Midbrain (tissue), 1 donor: Measurements from ENCODE around the gene SHROOM1.
A peak's percentile ranks its signal among the peaks of the same experiment; 100 is the strongest.
"Not testable (repeated sequence)": the region's sequence is repeated elsewhere in the genome, so short reads cannot be mapped to it uniquely, and the experiment has no call there.

Source experiments
- DNase-seq: peaks from one replicate; lab custom pipeline; 2025; lab: John Stamatoyannopoulos, UW

SHROOM1 gene

DNA sequence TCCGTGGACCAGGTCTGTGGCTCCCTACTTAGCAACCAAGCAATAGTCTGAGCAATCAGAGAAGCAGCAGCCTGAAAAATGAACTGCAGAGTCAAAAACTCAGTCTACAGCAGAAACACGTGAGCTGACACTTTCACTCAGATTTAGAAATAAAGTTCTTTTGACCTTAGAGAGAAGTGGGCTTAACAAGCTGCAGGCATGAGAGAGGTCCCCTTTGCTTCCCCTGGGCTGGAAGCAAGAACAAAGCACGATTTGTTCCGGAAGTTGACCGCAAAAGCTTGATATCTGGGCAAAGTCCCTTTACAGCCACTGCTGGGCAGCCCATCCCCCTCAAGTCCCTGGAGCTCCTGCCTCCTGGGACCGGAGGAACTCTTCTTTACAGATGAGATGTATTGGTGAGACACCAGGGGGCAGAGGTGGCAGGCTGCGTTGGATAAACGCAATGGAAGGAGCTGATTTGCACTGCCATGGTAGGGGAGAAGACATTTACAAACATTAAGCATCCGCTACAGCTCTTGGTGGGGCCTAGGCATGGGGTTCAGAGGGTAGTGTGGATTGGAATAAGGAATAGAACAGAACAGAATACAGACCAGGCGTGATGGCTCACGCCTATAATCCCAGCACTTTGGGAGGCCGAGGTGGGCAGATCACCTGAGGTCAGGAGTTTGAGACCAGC lies 23.1 kb downstream of the SHROOM1 start:
- peak; percentile 76 for DNase-seq

DNA sequence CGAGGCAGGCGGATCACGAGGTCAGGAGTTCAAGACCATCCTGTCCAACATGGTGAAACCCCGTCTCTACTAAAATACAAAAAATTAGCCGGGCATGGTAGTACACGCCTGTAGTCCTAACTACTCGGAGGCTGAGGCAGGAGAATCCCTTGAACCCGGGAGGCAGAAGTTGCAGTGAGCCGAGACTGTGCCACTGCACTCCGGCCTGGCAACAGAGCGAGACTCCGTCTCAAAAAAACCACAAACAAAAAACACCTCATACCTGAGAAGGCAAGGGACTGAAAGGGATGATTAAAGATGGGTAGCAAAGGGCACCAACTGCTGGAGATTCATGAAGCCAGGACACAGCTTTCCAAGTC lies 23.7 kb downstream of the SHROOM1 start:
- not testable (repeated sequence) for DNase-seq

DNA sequence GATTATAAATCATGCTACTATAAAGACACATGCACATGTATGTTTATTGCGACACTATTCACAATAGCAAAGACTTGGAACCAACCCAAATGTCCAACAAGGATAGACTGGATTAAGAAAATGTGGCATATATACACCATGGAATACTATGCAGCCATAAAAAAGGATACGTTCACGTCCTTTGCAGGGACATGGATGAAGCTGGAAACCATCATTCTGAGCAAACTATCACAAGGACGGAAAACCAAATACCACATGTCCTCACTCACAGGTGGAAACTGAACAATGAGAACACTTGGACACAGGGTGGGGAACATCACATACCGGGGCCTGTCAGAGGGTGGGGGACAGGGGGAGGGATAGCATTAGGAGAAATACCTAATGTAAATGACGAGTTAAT lies 24.6 kb downstream of the SHROOM1 start:
- not testable (repeated sequence) for DNase-seq

DNA sequence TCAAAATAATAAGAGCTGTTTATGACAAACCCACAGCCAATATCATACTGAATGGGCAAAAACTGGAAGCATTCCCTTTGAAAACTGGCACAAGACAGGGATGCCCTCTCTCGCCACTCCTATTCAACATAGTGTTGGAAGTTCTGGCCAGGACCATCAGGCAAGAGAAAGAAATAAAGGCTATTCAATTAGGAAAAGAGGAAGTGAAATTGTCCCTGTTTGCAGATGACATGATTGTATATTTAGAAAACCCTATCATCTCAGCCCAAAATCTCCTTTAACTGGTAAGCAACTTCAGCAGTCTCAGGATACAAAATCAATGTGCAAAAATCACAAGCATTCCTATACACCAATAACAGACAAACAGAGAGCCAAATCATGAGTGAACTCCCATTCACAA lies 26.2 kb downstream of the SHROOM1 start:
- not testable (repeated sequence) for DNase-seq

DNA sequence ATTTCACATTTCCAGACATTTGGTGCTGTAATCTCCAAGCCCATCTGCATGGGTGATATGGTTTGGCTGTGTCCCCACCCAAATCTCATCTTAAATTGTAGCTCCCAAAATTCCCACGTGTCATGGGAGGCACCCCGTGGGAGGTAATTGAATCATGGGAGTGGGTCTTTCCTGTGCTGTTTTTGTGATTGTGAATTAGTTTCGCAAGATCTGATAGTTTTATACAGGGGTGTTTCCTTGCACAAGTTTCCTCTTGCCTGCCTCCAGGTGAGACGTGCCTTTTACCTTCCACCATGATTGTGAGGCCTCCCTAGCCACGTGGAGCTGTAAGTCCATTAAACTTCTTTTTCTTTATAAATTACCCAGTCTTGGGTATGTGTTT lies 27.8 kb downstream of the SHROOM1 start:
- not testable (repeated sequence) for DNase-seq

DNA sequence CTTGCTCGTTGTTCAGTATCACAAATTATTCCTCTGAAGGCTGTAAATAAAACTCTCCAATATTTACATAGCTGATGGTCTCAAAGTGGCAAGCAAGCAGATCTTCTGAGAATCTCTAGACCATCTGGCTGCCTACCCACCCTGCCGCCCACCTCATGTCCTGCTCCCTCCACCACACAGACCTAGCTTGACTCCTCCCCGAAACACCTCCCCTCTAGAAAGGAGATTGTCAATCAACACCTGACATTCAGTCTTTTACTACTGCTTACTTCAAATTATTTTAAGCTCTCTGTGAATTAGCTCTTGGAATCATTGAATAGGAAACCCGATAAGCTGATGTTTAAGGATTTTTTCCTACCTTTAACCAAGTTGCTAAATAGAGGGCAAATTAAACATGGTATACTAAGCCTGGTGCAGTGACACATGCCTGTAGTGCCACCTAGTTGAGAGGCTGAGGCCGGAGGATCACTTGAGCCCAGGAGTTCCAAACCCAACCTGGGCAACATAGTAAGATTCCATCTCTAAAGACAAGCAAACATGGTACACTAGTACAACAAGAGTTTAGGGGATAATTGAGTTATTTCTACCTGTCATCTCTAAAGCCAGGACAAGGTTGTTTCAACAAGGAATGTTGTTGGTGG lies 28.3 kb downstream of the SHROOM1 start:
- DNase-seq, result no peak

DNA sequence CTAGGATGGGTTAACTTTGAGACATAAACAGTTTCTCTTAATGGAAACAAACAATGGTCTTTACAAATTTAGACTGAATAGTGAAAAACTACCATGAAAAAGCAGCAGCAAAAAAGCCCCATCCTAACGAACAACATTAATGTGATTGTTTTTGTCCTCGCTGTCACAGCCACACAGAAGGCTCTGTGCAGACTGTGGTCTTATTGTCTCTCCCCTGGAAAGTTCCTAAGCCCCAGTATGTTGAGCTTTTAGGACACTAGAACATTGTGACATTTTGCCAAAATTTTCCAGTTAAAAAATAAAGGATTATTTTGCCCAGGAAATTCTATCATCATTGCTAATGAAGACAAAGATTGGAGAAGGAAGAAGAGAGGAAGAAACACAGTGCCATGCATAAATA lies 29.9 kb downstream of the SHROOM1 start:
- peak; percentile 77 for DNase-seq

DNA sequence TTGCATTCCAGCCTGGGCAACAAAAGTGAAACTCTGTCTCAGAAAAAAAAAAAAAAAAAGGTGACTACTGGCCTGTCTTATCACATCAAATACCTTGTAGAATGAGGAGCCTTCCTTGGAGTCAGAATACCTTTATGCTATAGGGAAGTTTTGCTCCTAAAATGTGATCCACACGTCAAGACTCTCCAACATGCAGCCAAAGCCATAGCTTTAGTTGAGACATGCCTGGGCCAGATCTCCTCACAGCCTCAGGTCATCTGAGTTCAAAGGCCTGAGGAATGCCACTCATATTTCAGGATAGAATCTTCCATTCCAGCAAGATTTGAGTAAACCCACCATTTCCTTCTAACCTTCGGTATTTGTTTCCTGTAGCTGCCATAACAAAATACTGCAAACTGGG lies 31.1 kb downstream of the SHROOM1 start:
- DNase-seq, result no peak

DNA sequence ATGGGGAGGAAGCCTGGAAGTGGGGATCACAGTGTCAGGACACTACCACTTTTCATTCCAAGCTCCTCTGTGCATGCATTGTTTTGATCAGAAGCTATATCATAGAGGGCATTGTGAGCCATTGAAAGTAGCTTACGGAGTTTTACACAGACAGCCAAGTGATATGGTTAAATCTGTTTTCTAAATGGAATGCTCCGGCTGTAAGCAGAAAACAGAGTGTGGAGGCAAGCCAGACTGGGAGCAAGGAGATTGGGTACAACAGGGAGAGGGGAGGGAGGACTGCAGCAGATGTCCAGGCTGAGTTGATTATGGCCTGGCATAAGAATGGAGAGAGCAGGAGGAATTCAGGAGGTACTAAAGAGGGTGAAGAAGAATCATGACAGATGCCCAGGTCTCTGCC lies 32.8 kb downstream of the SHROOM1 start:
- DNase-seq, result peak; percentile 70

DNA sequence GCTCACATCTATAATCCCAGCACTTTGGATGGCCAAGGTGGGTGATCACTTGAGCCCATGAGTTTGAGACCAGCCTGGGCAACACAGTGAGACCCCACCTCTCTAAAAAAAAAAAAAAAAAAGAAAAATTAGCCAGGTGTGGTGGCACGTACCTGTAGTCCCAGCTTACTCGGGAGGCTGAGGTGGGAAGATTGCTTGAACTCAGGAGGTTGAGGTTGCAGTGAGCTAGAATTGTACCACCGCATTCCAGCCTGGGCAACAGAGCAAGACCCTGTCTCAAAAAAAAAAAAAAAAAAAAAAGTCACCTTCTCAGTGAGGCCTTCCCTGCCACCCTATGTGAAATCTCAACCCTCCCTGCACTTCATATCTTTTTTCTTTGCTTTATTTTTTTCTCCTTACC lies 39.4 kb downstream of the SHROOM1 start:
- DNase-seq, result no peak

DNA sequence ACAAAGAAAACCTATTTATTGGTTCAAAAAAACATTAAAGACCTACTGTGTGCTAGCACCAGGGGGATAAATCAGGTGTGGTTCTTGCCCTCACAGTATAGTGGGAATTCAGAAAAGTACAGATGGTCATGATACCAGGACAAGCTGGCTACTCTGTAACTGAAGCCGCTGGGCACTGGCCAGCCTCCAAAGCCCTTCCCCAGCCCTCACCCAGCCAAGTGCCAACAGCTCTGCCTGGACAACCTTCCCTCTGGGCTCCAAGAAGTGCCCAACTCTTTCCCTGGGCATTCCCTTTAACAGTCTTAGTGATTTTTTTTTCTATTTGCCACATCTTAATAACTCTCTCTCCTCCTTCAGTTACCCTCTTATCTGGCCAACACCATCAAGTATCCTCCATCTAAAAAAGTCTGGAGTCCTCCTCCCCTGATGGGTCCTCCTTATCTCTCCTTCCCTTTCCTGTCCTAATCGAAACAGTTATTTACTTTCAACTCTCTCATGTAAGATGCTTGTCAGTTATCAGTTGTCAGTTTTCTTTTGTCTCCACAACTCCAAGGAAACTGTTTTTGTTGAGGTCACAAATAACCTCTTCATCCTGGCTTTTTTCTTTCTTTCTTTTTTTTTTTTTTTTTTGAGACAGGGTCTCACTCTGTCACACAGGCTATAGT lies 40.1 kb downstream of the SHROOM1 start:
- peak; percentile 20 for DNase-seq

DNA sequence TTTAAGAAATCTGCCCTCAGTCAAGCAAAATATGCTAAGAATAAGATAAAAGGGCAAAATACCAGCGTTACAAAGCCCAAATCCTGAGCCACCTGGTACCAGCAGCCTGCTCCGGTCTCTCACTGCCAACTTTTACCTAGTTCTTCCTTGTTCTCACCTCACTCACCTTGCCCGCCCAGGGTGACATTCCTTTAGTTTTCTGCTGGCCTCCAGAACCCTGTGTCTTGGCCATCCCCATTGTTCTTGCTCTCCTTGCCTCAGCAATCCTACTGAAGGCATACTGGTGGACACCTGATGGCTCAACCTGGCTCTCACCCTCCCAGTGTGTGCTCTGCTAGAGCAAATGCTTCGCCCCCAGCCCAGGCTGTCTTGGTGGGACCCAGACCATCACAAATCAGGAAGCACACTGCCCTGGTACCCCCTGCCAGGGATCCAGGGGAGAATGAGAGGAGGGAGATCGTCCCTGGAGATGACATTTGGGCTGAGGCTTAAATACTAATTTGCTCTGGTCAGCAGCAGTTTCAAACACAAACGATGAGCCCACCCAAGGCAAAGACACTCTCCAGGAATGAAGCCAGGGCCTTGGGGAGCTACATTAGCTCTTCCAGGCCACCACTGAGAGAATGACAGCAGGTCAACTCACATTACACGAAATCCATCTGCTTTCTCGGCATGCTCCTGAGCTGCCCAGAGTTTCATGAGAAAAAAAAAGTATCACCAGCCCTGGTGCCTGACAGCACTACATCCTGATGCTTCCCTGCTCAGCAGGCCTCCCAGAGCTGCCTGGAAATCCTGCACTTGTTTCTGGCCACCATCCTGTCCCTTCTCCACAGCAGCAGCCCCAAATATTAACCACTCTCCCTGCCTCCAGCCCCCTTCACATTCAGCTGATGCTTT lies 41.2 kb downstream of the SHROOM1 start:
- DNase-seq, result no peak

DNA sequence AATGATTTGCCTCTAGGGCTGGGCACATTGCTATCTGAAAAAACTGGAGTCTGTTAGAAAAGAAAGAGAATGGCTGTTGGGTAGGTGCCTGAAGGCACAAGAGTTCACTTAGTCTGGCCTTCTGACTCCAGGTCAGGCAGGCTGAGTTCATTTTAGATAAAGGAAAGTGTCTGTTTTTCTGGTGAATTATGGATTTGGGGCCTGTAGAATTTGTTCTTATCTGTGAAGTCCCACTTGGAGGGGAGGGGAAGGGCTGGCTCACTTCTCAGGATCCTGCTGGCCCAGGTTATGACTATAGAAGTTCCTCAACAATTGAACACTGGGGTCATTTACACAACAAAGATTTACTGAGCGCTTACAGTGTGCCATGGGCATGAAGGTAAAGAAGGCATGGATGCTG lies 41.9 kb downstream of the SHROOM1 start:
- no peak for DNase-seq

DNA sequence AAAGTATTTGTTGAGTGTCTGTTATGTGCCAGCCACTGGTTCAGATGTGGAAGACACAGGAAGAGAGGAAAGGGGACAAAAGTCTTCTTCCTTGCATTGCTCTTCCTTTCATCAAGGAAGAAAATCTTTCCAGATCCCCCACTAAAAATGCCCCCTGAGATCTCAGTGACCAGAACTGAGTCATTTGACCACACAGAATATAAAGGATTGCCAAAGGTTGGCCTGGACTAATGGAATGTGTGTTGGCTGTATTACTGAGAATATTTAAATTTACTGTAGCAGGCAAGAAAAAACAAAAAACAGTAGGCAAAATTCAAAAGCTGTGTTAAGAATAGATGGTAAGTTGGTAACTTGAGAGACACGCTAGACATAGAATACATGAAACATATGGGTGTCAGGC lies 43.4 kb downstream of the SHROOM1 start:
- DNase-seq, result no peak

DNA sequence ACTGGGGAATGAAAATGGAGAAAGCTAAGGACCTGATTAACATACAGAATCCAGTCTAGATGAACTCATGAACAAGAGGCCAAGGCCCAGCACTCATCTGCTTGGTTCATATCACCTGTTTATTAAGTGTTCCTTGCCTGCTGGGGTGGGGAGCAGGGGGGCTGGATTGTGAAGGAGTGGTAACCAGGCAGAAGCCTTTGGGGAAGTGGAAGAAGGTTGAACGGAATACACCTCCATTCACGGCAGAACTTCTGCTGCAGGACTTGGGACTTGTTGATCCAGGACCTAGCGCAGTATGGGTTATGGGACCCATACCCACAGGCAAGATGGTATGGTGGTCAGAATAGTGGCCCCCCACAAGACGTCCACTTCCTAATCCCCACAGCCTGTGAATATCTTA lies 44.6 kb downstream of the SHROOM1 start:
- DNase-seq, result no peak

DNA sequence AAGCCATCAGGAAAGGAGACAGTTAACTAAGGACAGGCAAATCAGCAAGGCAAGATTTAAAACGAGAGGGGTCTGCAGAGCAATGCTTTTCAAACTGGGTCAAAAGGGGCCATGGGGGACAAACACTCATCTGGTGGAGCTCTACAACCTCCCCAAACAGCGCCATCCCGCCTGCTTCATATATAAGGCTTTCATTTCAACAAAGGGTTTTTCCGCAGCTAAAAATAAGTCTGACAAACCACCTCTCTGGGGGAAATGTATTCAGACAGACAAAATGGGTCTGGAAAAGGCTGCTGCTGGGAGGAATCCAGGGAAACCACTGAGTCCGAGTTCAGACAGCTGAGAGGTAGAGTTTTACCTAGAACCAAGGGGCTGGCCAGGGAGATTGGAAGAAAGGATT lies 45.1 kb downstream of the SHROOM1 start:
- DNase-seq, result no peak

DNA sequence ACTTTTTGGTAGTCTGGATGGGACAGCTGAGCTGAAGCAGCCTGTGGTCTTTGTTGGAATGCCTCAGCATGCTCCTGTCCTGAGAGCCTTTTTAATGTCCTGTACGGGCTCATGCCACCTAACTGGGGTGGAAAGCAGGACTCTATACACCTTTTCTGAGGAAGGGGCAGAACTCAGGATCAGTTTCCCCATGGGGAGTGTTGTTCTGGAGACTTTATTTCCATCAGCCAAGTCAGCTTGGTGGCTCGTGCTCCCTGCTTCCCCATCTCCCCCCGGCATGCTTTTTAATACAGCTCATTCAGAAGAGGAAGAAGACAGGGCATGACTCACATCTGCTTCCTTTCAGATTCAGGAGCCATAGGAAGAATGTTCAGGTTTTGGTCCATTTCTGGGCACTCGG lies 48.3 kb downstream of the SHROOM1 start:
- DNase-seq, result peak; percentile 22

DNA sequence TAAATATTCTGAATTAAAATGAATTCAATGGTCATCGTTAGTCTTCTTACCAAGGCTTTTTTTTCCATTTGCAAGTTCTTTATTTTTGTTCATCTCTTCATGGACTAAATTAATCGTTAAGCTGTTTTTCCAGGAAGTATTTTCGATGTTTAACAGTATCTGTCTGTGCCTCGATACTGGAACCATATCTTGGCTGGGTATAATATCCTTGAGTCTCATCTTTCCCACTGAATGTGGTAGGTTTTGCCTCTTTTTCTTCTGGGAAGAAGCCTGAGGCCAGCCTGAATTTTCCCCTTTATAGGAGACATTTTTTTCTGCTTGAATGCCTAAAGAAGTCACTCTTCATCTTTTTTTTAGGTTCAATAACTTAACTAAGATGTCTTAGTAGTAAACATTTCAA lies 49.4 kb downstream of the SHROOM1 start:
- no peak for DNase-seq

DNA sequence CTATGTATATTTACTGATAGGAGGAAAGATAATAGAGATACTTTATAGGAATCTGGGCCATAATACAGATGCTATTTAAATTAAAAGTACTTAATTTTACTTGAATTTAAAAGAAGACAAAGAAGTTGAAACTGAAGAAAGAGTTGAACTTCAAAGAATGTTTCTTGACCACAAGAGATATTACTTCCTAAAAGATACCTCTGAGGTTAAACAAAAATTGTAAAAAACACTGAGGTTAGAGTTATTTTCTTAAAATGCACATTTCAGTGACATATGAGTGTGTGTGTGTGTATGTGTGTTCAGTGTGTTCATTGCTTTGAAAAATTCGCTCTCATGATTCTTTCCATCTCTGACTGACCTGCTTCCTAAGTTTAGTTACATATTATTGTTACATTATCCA lies 49.9 kb downstream of the SHROOM1 start:
- DNase-seq, result no peak

DNA sequence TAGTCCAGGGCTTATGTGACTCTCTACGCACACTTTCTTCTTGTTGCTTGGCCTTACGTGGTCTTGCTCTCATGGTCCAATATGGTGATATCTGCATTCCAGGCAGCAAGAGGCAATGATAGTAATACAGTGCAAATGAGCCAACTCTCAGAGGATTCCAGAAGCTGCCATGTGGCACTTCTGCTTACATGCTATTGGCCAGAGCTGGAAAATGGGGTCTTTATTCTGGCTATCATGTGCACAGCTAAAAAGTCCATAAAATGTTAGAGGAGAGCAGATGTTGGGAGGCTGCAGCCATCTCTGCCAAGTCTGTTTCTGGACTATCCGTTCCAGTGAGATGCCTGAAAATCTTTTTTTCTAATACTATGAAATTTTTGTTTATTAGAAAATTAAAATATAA lies 50.5 kb downstream of the SHROOM1 start:
- DNase-seq, result peak; percentile 88

DNA sequence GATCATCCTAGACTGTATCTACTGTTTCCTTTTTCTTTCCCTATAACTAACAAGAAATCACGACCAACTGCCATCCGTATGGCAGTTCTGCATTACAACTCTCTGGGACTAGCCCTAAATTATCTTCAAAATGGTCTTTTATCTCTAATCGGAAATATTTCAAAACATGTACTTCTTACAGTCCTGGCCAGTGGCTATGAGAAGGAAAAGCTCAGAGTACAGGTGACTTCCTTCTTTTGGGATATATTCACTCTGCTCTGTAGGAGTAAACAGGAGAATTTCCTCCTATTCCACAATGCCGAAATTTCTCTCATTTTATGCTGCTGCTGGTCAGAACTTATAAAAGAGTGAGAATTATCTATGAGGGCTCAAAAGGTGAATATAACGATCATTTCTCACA lies 51.6 kb downstream of the SHROOM1 start:
- DNase-seq, result no peak

DNA sequence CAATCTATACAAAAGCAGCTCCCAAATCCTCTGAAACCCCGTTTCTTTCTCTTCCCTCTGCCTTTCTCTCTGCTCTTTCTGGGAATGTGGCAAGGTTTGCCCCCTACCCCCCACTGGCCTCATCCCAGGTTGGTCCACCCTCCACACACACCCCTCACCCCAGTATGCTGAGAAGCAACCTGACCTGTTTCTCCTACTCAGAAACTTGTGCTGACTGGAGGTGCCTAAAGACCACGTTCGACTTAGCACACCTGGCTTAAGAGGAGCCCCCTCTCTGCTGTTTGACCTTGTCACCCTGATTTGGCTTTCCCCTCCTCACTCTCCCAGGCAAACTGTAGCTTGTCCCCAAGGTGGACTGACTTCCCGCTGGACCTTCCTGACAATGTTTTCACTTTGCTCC lies 52.3 kb downstream of the SHROOM1 start:
- DNase-seq, result no peak
